ENCODE data around the gene C16orf96. TPM values are rescaled to one million over a fixed set of nuclear protein-coding genes. Genes with fewer than 3 reads are reported as not detected.

C16orf96 gene
- total RNA-seq, 4 donors from 2014 or later, result 1.1 TPM; not detected in 3

GRCh38 chr16:4615384-4616046, 59.4 kb downstream of the C16orf96 start:
- TF ChIP-seq CTCF (IDR thresholded peaks at IDR 0.05; ENCODE audit: low read depth), result no peak

- no peak for TF ChIP-seq CTCF (IDR thresholded peaks at IDR 0.05; ENCODE audit: low read depth)
These were observed 60.1 kb downstream of the C16orf96 start for GRCh38 chr16:4616047-4616811.

GRCh38 chr16:4617880-4618279, 61.7 kb downstream of the C16orf96 start:
- no peak for TF ChIP-seq CTCF (IDR thresholded peaks at IDR 0.05; ENCODE audit: low read depth)

GRCh38 chr16:4618645-4619418, 62.7 kb downstream of the C16orf96 start:
- no peak for TF ChIP-seq CTCF (IDR thresholded peaks at IDR 0.05; ENCODE audit: low read depth)

GRCh38 chr16:4623593-4623992, 67.5 kb downstream of the C16orf96 start:
- no peak for TF ChIP-seq CTCF (IDR thresholded peaks at IDR 0.05; ENCODE audit: low read depth)

GRCh38 chr16:4624015-4624826, 68.1 kb downstream of the C16orf96 start, which contains the start of gene MGRN1:
TSS of gene MGRN1 (plus strand) at chr16:4624826. CDS start at chr16:4624961, 135 bp downstream.
- no peak for TF ChIP-seq CTCF (IDR thresholded peaks at IDR 0.05; ENCODE audit: low read depth)
